ENCODE results near the gene DACH1.

Gene DACH1

GRCh38 chr13:71514900-71515743 lies 351.9 kb downstream of the DACH1 start:
- Histone ChIP-seq H3K36me3 (ENCODE audit: control insufficient read depth, insufficient read depth, low read length) (no peaks in the 10 kb centered on the region), H3K9ac (ENCODE audit: low read length) (no peak overlapping the region), H3K27me3 (ENCODE audit: control insufficient read depth, insufficient read depth, low read length) (no peaks in the 10 kb centered on the region), H3K4me3 (ENCODE audit: low read length) (no peak overlapping the region), H3K4me1 (ENCODE audit: control insufficient read depth, insufficient read depth, low read length) (no peaks in the 10 kb centered on the region), H3K9me3 (ENCODE audit: control insufficient read depth, low read length) (no peaks in the 10 kb centered on the region)

- Histone ChIP-seq H3K9ac (ENCODE audit: low read length) (no peak overlapping the region), H3K9me3 (ENCODE audit: control insufficient read depth, low read length) (no peaks in the 10 kb centered on the region), H3K36me3 (ENCODE audit: control insufficient read depth, insufficient read depth, low read length) (no peaks in the 10 kb centered on the region), H3K27me3 (ENCODE audit: control insufficient read depth, insufficient read depth, low read length) (no peaks in the 10 kb centered on the region), H3K4me3 (ENCODE audit: low read length) (no peak overlapping the region), H3K4me1 (ENCODE audit: control insufficient read depth, insufficient read depth, low read length) (no peaks in the 10 kb centered on the region)
Measured at GRCh38 chr13:71513411-71514033, 353.5 kb downstream of the DACH1 start.

- H3K36me3 ChIP-seq (ENCODE audit: control insufficient read depth, insufficient read depth, low read length), result no peaks in the 10 kb centered on the region
- H3K4me1 ChIP-seq (ENCODE audit: control insufficient read depth, insufficient read depth, low read length), result no peaks in the 10 kb centered on the region
- no peak overlapping the region for H3K4me3 ChIP-seq (ENCODE audit: low read length)
- no peaks in the 10 kb centered on the region for H3K27me3 ChIP-seq (ENCODE audit: control insufficient read depth, insufficient read depth, low read length)
- no peak overlapping the region for H3K9ac ChIP-seq (ENCODE audit: low read length)
- no peaks in the 10 kb centered on the region for H3K9me3 ChIP-seq (ENCODE audit: control insufficient read depth, low read length)
Measured at GRCh38 chr13:71503781-71504180, 363.2 kb downstream of the DACH1 start.

GRCh38 chr13:71499944-71500514 lies 367.0 kb downstream of the DACH1 start:
- H3K36me3 ChIP-seq (ENCODE audit: control insufficient read depth, insufficient read depth, low read length), result no peaks in the 10 kb centered on the region
- no peak overlapping the region for H3K4me3 ChIP-seq (ENCODE audit: low read length)
- no peak overlapping the region for H3K9ac ChIP-seq (ENCODE audit: low read length)
- no peaks in the 10 kb centered on the region for H3K27me3 ChIP-seq (ENCODE audit: control insufficient read depth, insufficient read depth, low read length)
- no peaks in the 10 kb centered on the region for H3K9me3 ChIP-seq (ENCODE audit: control insufficient read depth, low read length)
- no peaks in the 10 kb centered on the region for H3K4me1 ChIP-seq (ENCODE audit: control insufficient read depth, insufficient read depth, low read length)

GRCh38 chr13:71499235-71499634 lies 367.8 kb downstream of the DACH1 start:
- H3K9ac ChIP-seq (ENCODE audit: low read length), result no peak overlapping the region
- no peaks in the 10 kb centered on the region for H3K4me1 ChIP-seq (ENCODE audit: control insufficient read depth, insufficient read depth, low read length)
- no peaks in the 10 kb centered on the region for H3K9me3 ChIP-seq (ENCODE audit: control insufficient read depth, low read length)
- H3K27me3 ChIP-seq (ENCODE audit: control insufficient read depth, insufficient read depth, low read length), result no peaks in the 10 kb centered on the region
- no peak overlapping the region for H3K4me3 ChIP-seq (ENCODE audit: low read length)
- H3K36me3 ChIP-seq (ENCODE audit: control insufficient read depth, insufficient read depth, low read length), result no peaks in the 10 kb centered on the region

- Histone ChIP-seq H3K9me3 (ENCODE audit: control insufficient read depth, low read length) (no peaks in the 10 kb centered on the region), H3K4me1 (ENCODE audit: control insufficient read depth, insufficient read depth, low read length) (no peaks in the 10 kb centered on the region), H3K27me3 (ENCODE audit: control insufficient read depth, insufficient read depth, low read length) (no peaks in the 10 kb centered on the region), H3K4me3 (ENCODE audit: low read length) (no peak overlapping the region), H3K9ac (ENCODE audit: low read length) (no peak overlapping the region), H3K36me3 (ENCODE audit: control insufficient read depth, insufficient read depth, low read length) (no peaks in the 10 kb centered on the region)
Measured at GRCh38 chr13:71493189-71493588, 373.8 kb downstream of the DACH1 start.

- Histone ChIP-seq H3K4me1 (ENCODE audit: control insufficient read depth, insufficient read depth, low read length) (no peaks in the 10 kb centered on the region), H3K9me3 (ENCODE audit: control insufficient read depth, low read length) (no peaks in the 10 kb centered on the region), H3K4me3 (ENCODE audit: low read length) (no peak overlapping the region), H3K36me3 (ENCODE audit: control insufficient read depth, insufficient read depth, low read length) (no peaks in the 10 kb centered on the region), H3K9ac (ENCODE audit: low read length) (no peak overlapping the region), H3K27me3 (ENCODE audit: control insufficient read depth, insufficient read depth, low read length) (no peaks in the 10 kb centered on the region)
Measured at GRCh38 chr13:71492346-71492871, 374.6 kb downstream of the DACH1 start.

GRCh38 chr13:71491010-71491409 lies 376.0 kb downstream of the DACH1 start:
- Histone ChIP-seq H3K36me3 (ENCODE audit: control insufficient read depth, insufficient read depth, low read length) (no peaks in the 10 kb centered on the region), H3K4me1 (ENCODE audit: control insufficient read depth, insufficient read depth, low read length) (no peaks in the 10 kb centered on the region), H3K9me3 (ENCODE audit: control insufficient read depth, low read length) (no peaks in the 10 kb centered on the region), H3K27me3 (ENCODE audit: control insufficient read depth, insufficient read depth, low read length) (no peaks in the 10 kb centered on the region), H3K9ac (ENCODE audit: low read length) (no peak overlapping the region), H3K4me3 (ENCODE audit: low read length) (no peak overlapping the region)

- H3K36me3 ChIP-seq (ENCODE audit: control insufficient read depth, insufficient read depth, low read length), result no peaks in the 10 kb centered on the region
- no peak overlapping the region for H3K9ac ChIP-seq (ENCODE audit: low read length)
- H3K4me3 ChIP-seq (ENCODE audit: low read length), result no peak overlapping the region
- no peaks in the 10 kb centered on the region for H3K27me3 ChIP-seq (ENCODE audit: control insufficient read depth, insufficient read depth, low read length)
- H3K4me1 ChIP-seq (ENCODE audit: control insufficient read depth, insufficient read depth, low read length), result no peaks in the 10 kb centered on the region
- no peaks in the 10 kb centered on the region for H3K9me3 ChIP-seq (ENCODE audit: control insufficient read depth, low read length)
Measured at GRCh38 chr13:71489041-71489440, 378.0 kb downstream of the DACH1 start.

GRCh38 chr13:71488201-71488600 lies 378.8 kb downstream of the DACH1 start:
- H3K9me3 ChIP-seq (ENCODE audit: control insufficient read depth, low read length), result no peaks in the 10 kb centered on the region
- no peak overlapping the region for H3K9ac ChIP-seq (ENCODE audit: low read length)
- no peaks in the 10 kb centered on the region for H3K27me3 ChIP-seq (ENCODE audit: control insufficient read depth, insufficient read depth, low read length)
- H3K4me3 ChIP-seq (ENCODE audit: low read length), result no peak overlapping the region
- no peaks in the 10 kb centered on the region for H3K4me1 ChIP-seq (ENCODE audit: control insufficient read depth, insufficient read depth, low read length)
- H3K36me3 ChIP-seq (ENCODE audit: control insufficient read depth, insufficient read depth, low read length), result no peaks in the 10 kb centered on the region

- no peak overlapping the region for H3K9ac ChIP-seq (ENCODE audit: low read length)
- no peak overlapping the region for H3K4me3 ChIP-seq (ENCODE audit: low read length)
- H3K27me3 ChIP-seq (ENCODE audit: control insufficient read depth, insufficient read depth, low read length), result no peaks in the 10 kb centered on the region
- H3K36me3 ChIP-seq (ENCODE audit: control insufficient read depth, insufficient read depth, low read length), result no peaks in the 10 kb centered on the region
- no peaks in the 10 kb centered on the region for H3K9me3 ChIP-seq (ENCODE audit: control insufficient read depth, low read length)
- no peaks in the 10 kb centered on the region for H3K4me1 ChIP-seq (ENCODE audit: control insufficient read depth, insufficient read depth, low read length)
Measured at GRCh38 chr13:71485913-71486312, 381.1 kb downstream of the DACH1 start.

GRCh38 chr13:71483733-71484132 lies 383.3 kb downstream of the DACH1 start:
- Histone ChIP-seq H3K4me1 (ENCODE audit: control insufficient read depth, insufficient read depth, low read length) (no peaks in the 10 kb centered on the region), H3K36me3 (ENCODE audit: control insufficient read depth, insufficient read depth, low read length) (no peaks in the 10 kb centered on the region), H3K4me3 (ENCODE audit: low read length) (no peak overlapping the region), H3K9ac (ENCODE audit: low read length) (no peak overlapping the region), H3K9me3 (ENCODE audit: control insufficient read depth, low read length) (no peaks in the 10 kb centered on the region), H3K27me3 (ENCODE audit: control insufficient read depth, insufficient read depth, low read length) (no peaks in the 10 kb centered on the region)

Data from mucosa of stomach (tissue), 1 donor.